Sigmoid colon (tissue), 4 donors: ENCODE results near the gene PHLPP1.

ENCODE experiments used
- CTCF ChIP-seq, 4 experiments: fragments of 450-650 bp in 3 of 4; fragments of 200-600 bp in 1 of 4; IDR thresholded peaks; one replicate each; pipeline ENCODE4 v1.5.1; 2016 to 2019; ENCODE audit warnings: antibody characterized with exemption in 4 of 4, mild to moderate bottlenecking in 3 of 4, moderate library complexity in 2 of 4
- POLR2A ChIP-seq, 2 donors: fragments of 450-650 bp; IDR thresholded peaks; one replicate each; pipeline ENCODE4 v1.6.1; 2016; ENCODE audit warnings: antibody characterized with exemption in 2 of 2, mild to moderate bottlenecking in 2 of 2, moderate library complexity in 2 of 2
- POLR2AphosphoS5 ChIP-seq, 4 donors: sonication (generic); formaldehyde crosslinking; IDR thresholded peaks; one replicate each; pipeline ENCODE4 v1.6.1; 2017; ENCODE audit warnings: antibody characterized with exemption in 4 of 4

GRCh38 chr18:63000839-63001238 is 285.5 kb downstream of the PHLPP1 start:
- no peak for TF ChIP-seq POLR2A (IDR thresholded peaks at IDR 0.05)
- no peak for TF ChIP-seq CTCF (IDR thresholded peaks at IDR 0.05)
- no peak for TF ChIP-seq POLR2AphosphoS5 (IDR thresholded peaks at IDR 0.05)
